ENCODE measurements around the gene TSHR. TPM values are rescaled to one million over a fixed set of nuclear protein-coding genes. Genes with fewer than 3 reads are reported as not detected.
A peak's percentile ranks its signal among the peaks of the same experiment; 100 is the strongest.

TSHR gene
- total RNA-seq, 3 donors from 2014 or later: 0.60 TPM; not detected in 2

- Histone ChIP-seq H3K4me3 (no peak overlapping the region), H3K36me3 (ENCODE audit: low read depth) (no peaks in the 10 kb centered on the region), H3K4me1 (ENCODE audit: low read depth) (peaks cover 6% of the 10 kb centered on the region), H3K9me3 (no peaks in the 10 kb centered on the region)
- DNase-seq (no peak), ATAC-seq (peak; percentile 73)
- TF ChIP-seq CTCF (IDR thresholded peaks at IDR 0.05): no peak
- intact Hi-C loops (cut with DNase I, micrococcal nuclease): no loop called here
Observed at GRCh38 chr14:81178063-81178462, 222.6 kb downstream of the TSHR start.

- Histone ChIP-seq H3K4me1 (ENCODE audit: low read depth) (peaks cover 6% of the 10 kb centered on the region), H3K36me3 (ENCODE audit: low read depth) (no peaks in the 10 kb centered on the region), H3K9me3 (no peaks in the 10 kb centered on the region), H3K4me3 (no peak overlapping the region)
- no peak for DNase-seq
- ATAC-seq: no peak
- no peak for TF ChIP-seq CTCF (IDR thresholded peaks at IDR 0.05)
- intact Hi-C loops (cut with DNase I, micrococcal nuclease): no loop called here
Observed at GRCh38 chr14:81179631-81180030, 224.2 kb downstream of the TSHR start.

- intact Hi-C loops (cut with DNase I, micrococcal nuclease): no loop called here
- ATAC-seq (no peak), DNase-seq (no peak)
- no peaks in the 10 kb centered on the region for H3K4me1 ChIP-seq (ENCODE audit: low read depth)
- H3K9me3 ChIP-seq: no peaks in the 10 kb centered on the region
- no peaks in the 10 kb centered on the region for H3K36me3 ChIP-seq (ENCODE audit: low read depth)
- TF ChIP-seq CTCF (IDR thresholded peaks at IDR 0.05): no peak
- H3K4me3 ChIP-seq: no peak overlapping the region
Observed at GRCh38 chr14:81187832-81188522, 232.6 kb downstream of the TSHR start.

GRCh38 chr14:81192594-81192993 lies 237.2 kb downstream of the TSHR start:
- no peak for ATAC-seq
- no peaks in the 10 kb centered on the region for H3K36me3 ChIP-seq (ENCODE audit: low read depth)

GRCh38 chr14:81193924-81194633 lies 238.7 kb downstream of the TSHR start:
- H3K36me3 ChIP-seq (ENCODE audit: low read depth): no peaks in the 10 kb centered on the region

More at GRCh38 chr14:81192594-81192993, 237.2 kb downstream of the TSHR start:
- DNase-seq: no peak
- TF ChIP-seq CTCF (IDR thresholded peaks at IDR 0.05): no peak
- H3K4me1 ChIP-seq (ENCODE audit: low read depth): no peaks in the 10 kb centered on the region
- no peaks in the 10 kb centered on the region for H3K9me3 ChIP-seq
- no peak overlapping the region for H3K4me3 ChIP-seq
- intact Hi-C loops (cut with DNase I, micrococcal nuclease): no loop called here

More at GRCh38 chr14:81193924-81194633, 238.7 kb downstream of the TSHR start:
- no peak for ATAC-seq
- intact Hi-C loops (cut with DNase I, micrococcal nuclease): no loop called here
- no peak for TF ChIP-seq CTCF (IDR thresholded peaks at IDR 0.05)
- Histone ChIP-seq H3K4me3 (no peak overlapping the region), H3K4me1 (ENCODE audit: low read depth) (no peaks in the 10 kb centered on the region), H3K9me3 (no peaks in the 10 kb centered on the region)
- no peak for DNase-seq

Other genes starting within 250 kb of the TSHR start
- gene CEP128, start 13.9 kb upstream of the TSHR start, total RNA-seq: 1 to 10 TPM; 5.0 to 10.0 (median 9.3) TPM

All from mucosa of descending colon (tissue), 3 donors.